Smooth muscle cell (in vitro differentiated cells): ENCODE measurements around the gene SMPD2. TPM values are rescaled to one million over a fixed set of nuclear protein-coding genes. Genes with fewer than 3 reads are reported as not detected.
A peak's percentile ranks its signal among the peaks of the same experiment; 100 is the strongest.

Source experiments
- DNase-seq: peaks from one replicate; lab custom pipeline; 2025; ENCODE audit not compliant: unreplicated experiment; lab: John Stamatoyannopoulos, UW
- H2AFZ ChIP-seq: fragments of 200-600 bp; sonication (generic); 2 replicates; pipeline ENCODE4 v1.6.0; 2016; ENCODE audit warnings: antibody characterized with exemption, low read depth, mild to moderate bottlenecking
- H3F3A ChIP-seq: fragments of 200-600 bp; sonication (generic); 2 replicates; pipeline ENCODE4 v1.6.0; 2017; ENCODE audit warnings: antibody characterized with exemption, low read depth
- H3K27ac ChIP-seq: fragments of 200-600 bp; sonication (generic); 2 replicates; pipeline ENCODE4 v1.5.1; 2016; ENCODE audit warnings: low read depth, mild to moderate bottlenecking
- H3K27me3 ChIP-seq: fragments of 200-600 bp; sonication (generic); 2 replicates; pipeline ENCODE4 v1.6.1; 2016; ENCODE audit warnings: low read depth, mild to moderate bottlenecking
- H3K36me3 ChIP-seq: fragments of 200-600 bp; sonication (generic); 2 replicates; pipeline ENCODE4 v1.5.1; 2016; ENCODE audit warnings: low read depth
- H3K4me1 ChIP-seq: fragments of 200-600 bp; sonication (generic); 2 replicates; pipeline ENCODE4 v1.5.1; 2016; ENCODE audit warnings: low read depth
- H3K4me2 ChIP-seq: fragments of 200-600 bp; sonication (generic); 2 replicates; pipeline ENCODE4 v1.6.0; 2016; ENCODE audit warnings: mild to moderate bottlenecking
- H3K4me3 ChIP-seq: fragments of 200-600 bp; sonication (generic); 2 replicates; pipeline ENCODE4 v1.5.1; 2016; ENCODE audit warnings: mild to moderate bottlenecking
- H3K79me2 ChIP-seq: fragments of 200-600 bp; sonication (generic); 2 replicates; pipeline ENCODE4 v1.6.0; 2016; ENCODE audit warnings: low read depth, mild to moderate bottlenecking
- H3K9ac ChIP-seq: fragments of 200-600 bp; sonication (generic); 2 replicates; pipeline ENCODE4 v1.6.0; 2016; ENCODE audit warnings: low read depth
- H3K9me3 ChIP-seq: fragments of 200-600 bp; sonication (generic); replicated peaks from 2 replicates; pipeline ENCODE4 v1.5.1; 2016; ENCODE audit warnings: low read depth
- H4K20me1 ChIP-seq: fragments of 200-600 bp; sonication (generic); 2 replicates; pipeline ENCODE4 v1.6.0; 2016; ENCODE audit warnings: low read depth
- WGBS: methylation state at CpG from one replicate; pipeline ENCODE4 v1.1.7; 2016; ENCODE audit warnings: low lambda C conversion rate; 5-methylcytosine and 5-hydroxymethylcytosine counted together
- polyA plus RNA-seq: library from polyadenylated mRNA; unstranded; fragments of >200 nt; fragmentation: Nextera tagmentation; extraction: Ambion mirVana; gene quantifications from 2 replicates; pipeline ENCODE4 v1.2.1, GENCODE V29; 2016
- total RNA-seq: library from RNA; depleted of rRNA; stranded (reverse); fragments of >200 nt; gene quantifications from 2 replicates; pipeline ENCODE4 v1.2.3, GENCODE V29; 2014
- TF ChIP-seq, protein P1 (sequence below): fragments of 200-600 bp; sonication (generic); IDR thresholded peaks from 2 replicates; pipeline ENCODE4 v1.5.1; 2017; ENCODE audit warnings: borderline replicate concordance, mild to moderate bottlenecking, antibody characterized with exemption; ENCODE audit not compliant: insufficient read depth, poor library complexity, severe bottlenecking

SMPD2 gene
- total and polyA plus RNA-seq, 2 experiments from 2014 or later, result 1.4 to 6.4 TPM

DNA sequence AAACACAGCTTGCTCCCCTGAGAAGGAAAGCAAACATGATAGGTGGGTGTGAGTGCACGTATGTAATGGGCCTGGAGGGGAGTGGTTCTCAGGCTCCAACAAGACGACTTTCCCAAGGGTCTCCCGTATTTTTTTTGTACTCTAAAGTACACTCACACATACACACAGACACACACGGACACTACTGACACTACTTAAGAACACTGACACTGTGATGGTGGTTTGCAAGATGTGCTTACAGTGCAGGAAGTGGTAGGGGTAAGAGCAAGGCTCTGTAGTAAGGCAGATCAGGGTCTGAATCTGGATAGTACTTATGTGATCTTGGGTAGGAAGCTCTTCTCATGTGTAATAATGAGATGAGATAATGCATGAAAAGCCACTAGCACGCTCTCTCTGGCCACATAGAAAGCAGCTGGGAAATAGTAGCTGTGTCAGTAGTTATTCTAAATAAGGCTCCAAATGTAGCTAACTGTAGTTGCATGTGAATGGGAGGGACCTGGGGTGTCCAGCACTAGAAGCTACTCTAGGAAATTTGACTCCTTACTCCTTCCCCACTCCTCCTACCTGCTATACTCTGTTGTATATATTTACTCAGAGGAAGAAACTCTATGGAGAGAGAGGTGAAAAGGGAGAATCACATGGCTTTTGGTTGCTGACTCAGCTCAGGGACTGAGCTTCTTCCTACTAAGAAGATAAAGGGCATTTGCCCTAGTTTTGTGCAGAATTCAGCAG, 50.8 kb downstream of the SMPD2 start:
- 54% methylated on average over 5 of the region's 5 CpGs for WGBS

More for the DNA sequence above, 50.8 kb downstream of the SMPD2 start:
- Histone ChIP-seq H3K4me2 (peak overlapping the region; percentile 15), H3K27me3 (no peaks in the 10 kb centered on the region), H3K36me3 (no peaks in the 10 kb centered on the region), H3K4me1 (peaks cover 9% of the 10 kb centered on the region), H4K20me1 (no peaks in the 10 kb centered on the region), H3K27ac (peak overlapping the region; percentile 16), H3K9me3 (no peaks in the 10 kb centered on the region), H3F3A (no peaks in the 10 kb centered on the region), H3K4me3 (no peak overlapping the region), H3K9ac (no peak overlapping the region), H2AFZ (peak overlapping the region; percentile 14), H3K79me2 (no peaks in the 10 kb centered on the region)
- TF ChIP-seq, protein P1, sequence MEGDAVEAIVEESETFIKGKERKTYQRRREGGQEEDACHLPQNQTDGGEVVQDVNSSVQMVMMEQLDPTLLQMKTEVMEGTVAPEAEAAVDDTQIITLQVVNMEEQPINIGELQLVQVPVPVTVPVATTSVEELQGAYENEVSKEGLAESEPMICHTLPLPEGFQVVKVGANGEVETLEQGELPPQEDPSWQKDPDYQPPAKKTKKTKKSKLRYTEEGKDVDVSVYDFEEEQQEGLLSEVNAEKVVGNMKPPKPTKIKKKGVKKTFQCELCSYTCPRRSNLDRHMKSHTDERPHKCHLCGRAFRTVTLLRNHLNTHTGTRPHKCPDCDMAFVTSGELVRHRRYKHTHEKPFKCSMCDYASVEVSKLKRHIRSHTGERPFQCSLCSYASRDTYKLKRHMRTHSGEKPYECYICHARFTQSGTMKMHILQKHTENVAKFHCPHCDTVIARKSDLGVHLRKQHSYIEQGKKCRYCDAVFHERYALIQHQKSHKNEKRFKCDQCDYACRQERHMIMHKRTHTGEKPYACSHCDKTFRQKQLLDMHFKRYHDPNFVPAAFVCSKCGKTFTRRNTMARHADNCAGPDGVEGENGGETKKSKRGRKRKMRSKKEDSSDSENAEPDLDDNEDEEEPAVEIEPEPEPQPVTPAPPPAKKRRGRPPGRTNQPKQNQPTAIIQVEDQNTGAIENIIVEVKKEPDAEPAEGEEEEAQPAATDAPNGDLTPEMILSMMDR, result no peak
- DNase-seq, result no peak

Other genes with a start within 250 kb of the SMPD2 start
- 495 and 529 TPM in 2 replicates for gene CD164, start 58.3 kb upstream of the SMPD2 start, total RNA-seq
- 272 and 305 TPM in 2 replicates for gene CD164, start 58.3 kb upstream of the SMPD2 start, polyA plus RNA-seq
- gene PPIL6, start 96 bp upstream of the SMPD2 start, total RNA-seq, result 0.81 and 1.7 TPM in 2 replicates
- 0.95 and 1.3 TPM in 2 replicates for gene PPIL6, start 96 bp upstream of the SMPD2 start, polyA plus RNA-seq
- 14.8 and 20.8 TPM in 2 replicates for gene MICAL1, start 15.0 kb downstream of the SMPD2 start, total RNA-seq
- 13.3 and 22.1 TPM in 2 replicates for gene MICAL1, start 15.0 kb downstream of the SMPD2 start, polyA plus RNA-seq
- gene ZBTB24, start 42.5 kb downstream of the SMPD2 start, total RNA-seq, result 5.4 and 6.6 TPM in 2 replicates
- gene ZBTB24, start 42.5 kb downstream of the SMPD2 start, polyA plus RNA-seq, result 1.3 and 2.6 TPM in 2 replicates